Measurements from ENCODE around the gene SBK1. TPM values are rescaled to one million over a fixed set of nuclear protein-coding genes. Genes with fewer than 3 reads are reported as not detected.
"Not testable (repeated sequence)": the region's sequence is repeated elsewhere in the genome, so short reads cannot be mapped to it uniquely, and the experiment has no call there.

SBK1 gene
- total RNA-seq, 1 experiment from 2014 or later = 4.4 TPM

DNA sequence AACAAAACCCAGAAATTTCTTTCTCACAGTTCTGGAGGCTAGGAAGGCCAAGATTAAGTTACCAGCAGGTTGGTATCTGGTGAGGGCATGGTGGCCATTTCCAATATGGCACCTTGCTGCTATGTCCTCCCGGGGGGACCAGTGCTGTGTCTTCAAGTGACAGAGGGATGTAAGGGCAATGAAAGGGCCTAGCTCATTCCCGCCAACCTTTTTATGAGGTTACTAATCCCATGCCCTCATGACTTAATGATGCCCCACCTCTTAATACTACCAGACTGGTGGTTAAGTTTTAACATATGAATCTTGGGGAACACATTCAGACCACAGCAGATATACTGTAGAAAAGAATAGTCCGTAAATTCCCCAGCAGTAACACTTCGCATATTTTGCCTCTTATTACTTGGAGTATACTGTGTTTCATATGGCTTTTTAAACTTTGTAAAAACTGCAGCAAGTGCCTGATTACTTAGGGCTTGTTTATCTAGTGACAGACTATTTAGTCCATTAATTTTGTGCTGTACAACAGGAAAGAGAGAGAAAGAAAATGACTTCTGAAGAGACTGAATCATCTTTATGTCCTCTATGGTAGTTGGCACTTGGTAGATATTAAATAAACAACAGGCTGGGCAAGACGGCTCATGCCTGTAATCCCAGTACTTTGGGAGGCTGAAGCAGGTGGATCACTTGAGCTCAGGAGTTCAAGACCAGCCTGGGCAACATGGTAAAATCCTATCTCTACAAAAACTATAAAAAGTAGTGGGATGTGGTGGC, 44.8 kb downstream of the SBK1 start:
- H3K4me1 Mint-ChIP-seq (ENCODE audit: low read depth, unreplicated experiment); intact Hi-C loops (cut with micrococcal nuclease; ENCODE audit: unreplicated experiment); H3K36me3 Mint-ChIP-seq (ENCODE audit: insufficient read depth, unreplicated experiment); DNase-seq; CTCF ChIA-PET; BruUV-seq (replicated peaks); H3K4me3 Mint-ChIP-seq (ENCODE audit: low read depth, unreplicated experiment); H3K27ac Mint-ChIP-seq (ENCODE audit: unreplicated experiment); H3K9me3 Mint-ChIP-seq (ENCODE audit: low read depth, unreplicated experiment); H3K27me3 Mint-ChIP-seq (ENCODE audit: unreplicated experiment): not testable (repeated sequence)

GRCh38 chr16:28338230-28338629, 45.9 kb downstream of the SBK1 start:
- BruUV-seq (replicated peaks); H3K27me3 Mint-ChIP-seq (ENCODE audit: unreplicated experiment); H3K9me3 Mint-ChIP-seq (ENCODE audit: low read depth, unreplicated experiment); DNase-seq; CTCF ChIA-PET; H3K4me3 Mint-ChIP-seq (ENCODE audit: low read depth, unreplicated experiment); H3K27ac Mint-ChIP-seq (ENCODE audit: unreplicated experiment); intact Hi-C loops (cut with micrococcal nuclease; ENCODE audit: unreplicated experiment); H3K4me1 Mint-ChIP-seq (ENCODE audit: low read depth, unreplicated experiment); H3K36me3 Mint-ChIP-seq (ENCODE audit: insufficient read depth, unreplicated experiment): not testable (repeated sequence)

DNA sequence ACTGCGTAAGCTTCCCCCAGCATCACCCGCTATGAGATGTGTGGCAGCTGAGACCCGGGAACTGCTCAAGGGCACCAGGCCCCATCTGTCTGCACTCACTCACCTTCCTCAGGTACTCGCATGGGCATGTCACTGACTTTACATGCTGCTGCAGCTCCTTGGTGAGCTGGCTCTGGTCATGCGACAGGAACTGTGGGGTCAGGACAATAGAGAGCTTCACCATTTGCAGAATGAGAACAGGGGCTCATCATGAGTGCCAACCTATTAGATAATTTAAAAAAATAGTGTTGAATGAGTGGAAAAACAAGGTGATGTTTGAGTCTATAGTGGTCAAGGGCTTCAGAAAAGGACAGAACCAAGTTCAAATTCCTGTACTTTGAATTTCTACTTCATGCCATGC, 70.3 kb downstream of the SBK1 start:
- H3K9me3 Mint-ChIP-seq (ENCODE audit: low read depth, unreplicated experiment); BruUV-seq (replicated peaks); H3K36me3 Mint-ChIP-seq (ENCODE audit: insufficient read depth, unreplicated experiment); CTCF ChIA-PET; H3K4me3 Mint-ChIP-seq (ENCODE audit: low read depth, unreplicated experiment); H3K27ac Mint-ChIP-seq (ENCODE audit: unreplicated experiment); DNase-seq; H3K27me3 Mint-ChIP-seq (ENCODE audit: unreplicated experiment); H3K4me1 Mint-ChIP-seq (ENCODE audit: low read depth, unreplicated experiment); intact Hi-C loops (cut with micrococcal nuclease; ENCODE audit: unreplicated experiment): not testable (repeated sequence)

- H3K27me3 Mint-ChIP-seq (ENCODE audit: unreplicated experiment); H3K4me3 Mint-ChIP-seq (ENCODE audit: low read depth, unreplicated experiment); BruUV-seq (replicated peaks); CTCF ChIA-PET; H3K27ac Mint-ChIP-seq (ENCODE audit: unreplicated experiment); H3K4me1 Mint-ChIP-seq (ENCODE audit: low read depth, unreplicated experiment); H3K36me3 Mint-ChIP-seq (ENCODE audit: insufficient read depth, unreplicated experiment); DNase-seq; H3K9me3 Mint-ChIP-seq (ENCODE audit: low read depth, unreplicated experiment); intact Hi-C loops (cut with micrococcal nuclease; ENCODE audit: unreplicated experiment): not testable (repeated sequence)
These were observed 71.1 kb downstream of the SBK1 start, which contains the start of gene NPIPB6 for GRCh38 chr16:28363408-28363807. TSS of gene NPIPB6 (minus strand) at chr16:28363508. CDS start at chr16:28362822, 686 bp downstream.

DNA sequence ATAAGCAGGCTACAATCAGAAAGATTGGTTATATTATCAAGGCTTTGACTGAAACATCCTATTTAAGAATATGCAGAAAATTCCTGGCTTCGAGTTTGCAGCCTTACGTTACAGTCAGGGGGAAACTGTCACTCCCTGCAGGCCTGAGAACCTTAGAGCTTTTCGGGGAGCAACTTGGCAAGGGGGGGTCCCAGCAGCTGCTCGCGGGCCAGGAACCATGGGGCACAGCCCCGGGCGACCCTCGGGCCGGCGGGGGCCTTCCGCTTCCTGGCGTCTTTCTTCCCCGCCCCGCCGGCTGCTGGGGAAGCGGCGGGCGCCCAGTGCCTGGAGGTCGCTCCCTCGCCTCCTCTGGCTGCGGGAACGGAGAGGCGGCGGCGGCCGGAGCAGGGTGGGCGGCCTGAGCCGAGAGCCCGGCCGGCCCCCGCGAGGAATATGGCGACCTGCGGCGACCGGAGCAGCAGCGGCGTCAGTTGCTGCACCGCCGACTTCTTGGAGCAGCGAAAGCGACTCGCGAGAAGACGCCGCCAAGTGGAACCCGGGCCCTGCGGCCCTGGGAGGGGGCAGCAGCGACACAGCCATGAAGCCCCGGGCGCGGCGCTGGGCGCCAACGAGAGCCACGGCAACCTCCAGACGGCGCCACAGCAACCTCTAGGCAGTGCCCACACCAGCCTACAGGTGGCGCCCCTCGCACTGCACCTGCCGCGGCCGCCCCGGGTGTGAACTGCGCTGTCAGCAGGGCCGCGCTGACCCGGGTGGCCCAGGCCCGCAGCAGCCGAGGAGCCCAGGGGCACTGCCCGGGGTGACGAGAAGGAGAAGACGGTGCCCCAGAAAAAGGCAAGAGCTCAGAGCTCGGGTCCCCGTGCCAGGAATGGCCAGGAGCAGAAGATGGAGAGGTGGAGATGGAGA, 72.2 kb downstream of the SBK1 start:
- DNase-seq; H3K4me1 Mint-ChIP-seq (ENCODE audit: low read depth, unreplicated experiment); H3K9me3 Mint-ChIP-seq (ENCODE audit: low read depth, unreplicated experiment); CTCF ChIA-PET; H3K27me3 Mint-ChIP-seq (ENCODE audit: unreplicated experiment); BruUV-seq (replicated peaks); H3K36me3 Mint-ChIP-seq (ENCODE audit: insufficient read depth, unreplicated experiment); H3K4me3 Mint-ChIP-seq (ENCODE audit: low read depth, unreplicated experiment); intact Hi-C loops (cut with micrococcal nuclease; ENCODE audit: unreplicated experiment); H3K27ac Mint-ChIP-seq (ENCODE audit: unreplicated experiment): not testable (repeated sequence)

DNA sequence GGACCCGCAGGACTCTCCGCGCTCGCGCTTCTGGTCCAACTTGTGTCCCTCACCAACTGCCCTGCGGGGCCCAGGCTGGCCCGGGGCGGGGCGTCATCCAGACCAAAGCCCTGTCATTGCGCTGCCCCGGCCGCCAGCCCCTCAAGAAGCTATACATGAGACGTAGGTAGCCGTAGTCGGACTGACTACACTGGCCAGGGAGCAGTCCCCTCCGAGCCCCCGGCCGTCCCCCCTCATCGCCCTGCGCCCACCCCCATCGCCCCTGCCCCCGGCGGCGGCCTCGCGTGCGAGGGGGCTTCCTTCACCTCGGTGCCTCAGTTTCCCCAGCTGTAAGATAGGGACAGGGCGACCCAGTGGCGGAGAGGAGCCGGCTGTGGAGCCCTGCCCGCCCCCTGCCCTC, 75.6 kb downstream of the SBK1 start:
- H3K27me3 Mint-ChIP-seq (ENCODE audit: unreplicated experiment); H3K4me1 Mint-ChIP-seq (ENCODE audit: low read depth, unreplicated experiment); H3K36me3 Mint-ChIP-seq (ENCODE audit: insufficient read depth, unreplicated experiment); DNase-seq; H3K4me3 Mint-ChIP-seq (ENCODE audit: low read depth, unreplicated experiment); H3K27ac Mint-ChIP-seq (ENCODE audit: unreplicated experiment); H3K9me3 Mint-ChIP-seq (ENCODE audit: low read depth, unreplicated experiment); CTCF ChIA-PET; BruUV-seq (replicated peaks); intact Hi-C loops (cut with micrococcal nuclease; ENCODE audit: unreplicated experiment): not testable (repeated sequence)

Other genes with a start within 250 kb of the SBK1 start
- gene GSG1L, start 228.8 kb upstream of the SBK1 start, total RNA-seq (2022) = not detected in 2 replicates
- gene XPO6, start 80.6 kb upstream of the SBK1 start, total RNA-seq (2022) = 149 and 153 TPM in 2 replicates
- gene NPIPB6, start 71.0 kb downstream of the SBK1 start, total RNA-seq (2022) = 2.5 and 2.6 TPM in 2 replicates
- 146 and 151 TPM in 2 replicates for gene EIF3CL, start 111.3 kb downstream of the SBK1 start, total RNA-seq (2022)
- gene NPIPB7, start 179.8 kb downstream of the SBK1 start, total RNA-seq (2022) = not detected in 2 replicates
- 31.8 and 33.5 TPM in 2 replicates for gene CLN3, start 199.5 kb downstream of the SBK1 start, total RNA-seq (2022)
- 0.14 TPM in 1 of 2 replicates, not detected in the other for gene APOBR, start 202.1 kb downstream of the SBK1 start, total RNA-seq (2022)
- not detected in 2 replicates for gene IL27, start 214.3 kb downstream of the SBK1 start, total RNA-seq (2022)
- 0.27 and 0.73 TPM in 2 replicates for gene NUPR1, start 246.4 kb downstream of the SBK1 start, total RNA-seq (2022)